Measurements from ENCODE around the gene ZNF273. TPM values are rescaled to one million over a fixed set of nuclear protein-coding genes. Genes with fewer than 3 reads are reported as not detected.

The ZNF273 gene
- total and polyA plus RNA-seq, 10 of the 15 experiments (the other 5 are each of a cell fraction or from before 2014, with no cell fraction given): 4.8 to 12.3 (median 7.8) TPM

DNA sequence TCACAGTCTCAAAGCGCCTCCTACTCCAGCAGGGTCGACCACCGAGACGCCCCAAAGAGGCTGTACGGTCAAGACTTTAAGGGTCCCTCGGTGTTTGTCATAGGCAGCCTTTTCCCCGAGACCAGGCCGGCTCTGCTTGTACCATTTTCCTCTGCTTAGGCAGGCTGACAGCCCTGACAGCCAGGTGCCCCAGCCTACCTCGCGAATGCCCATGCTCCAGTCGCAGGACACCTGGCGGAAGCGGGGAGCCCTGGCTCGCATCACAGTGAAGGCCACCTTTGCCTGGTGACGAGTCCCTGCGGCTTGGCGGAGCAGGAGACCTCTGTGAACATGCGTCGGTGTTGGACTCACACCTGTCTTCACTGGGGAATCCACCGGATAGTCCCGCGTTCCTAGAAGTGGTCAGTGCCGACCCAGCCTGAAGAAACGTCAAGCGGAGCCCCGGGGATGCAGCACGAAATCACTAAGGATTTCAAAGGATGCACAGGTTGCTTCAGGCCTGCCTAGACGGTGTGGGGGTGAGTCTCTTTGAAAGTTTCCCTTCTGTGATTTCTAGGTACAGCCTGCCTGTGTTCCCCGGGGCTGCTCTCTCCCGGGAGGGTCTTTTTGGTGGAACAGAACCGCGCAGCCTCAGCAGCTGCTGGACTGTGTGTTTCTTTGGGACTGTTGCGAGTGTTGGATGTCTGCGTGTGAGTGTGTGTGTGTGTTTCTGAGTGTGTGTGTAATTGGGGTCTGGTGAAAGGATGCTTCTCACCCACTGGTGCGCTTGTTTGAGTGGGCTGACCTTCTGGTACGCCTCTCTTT, 30.5 kb upstream of the ZNF273 start:
- H3K9ac ChIP-seq (ENCODE audit: control insufficient read depth, insufficient read depth, low read length): no peak overlapping the region
- no peak overlapping the region for H2AFZ ChIP-seq (ENCODE audit: control insufficient read depth, low read depth, low read length)
- TF ChIP-seq, protein P1, sequence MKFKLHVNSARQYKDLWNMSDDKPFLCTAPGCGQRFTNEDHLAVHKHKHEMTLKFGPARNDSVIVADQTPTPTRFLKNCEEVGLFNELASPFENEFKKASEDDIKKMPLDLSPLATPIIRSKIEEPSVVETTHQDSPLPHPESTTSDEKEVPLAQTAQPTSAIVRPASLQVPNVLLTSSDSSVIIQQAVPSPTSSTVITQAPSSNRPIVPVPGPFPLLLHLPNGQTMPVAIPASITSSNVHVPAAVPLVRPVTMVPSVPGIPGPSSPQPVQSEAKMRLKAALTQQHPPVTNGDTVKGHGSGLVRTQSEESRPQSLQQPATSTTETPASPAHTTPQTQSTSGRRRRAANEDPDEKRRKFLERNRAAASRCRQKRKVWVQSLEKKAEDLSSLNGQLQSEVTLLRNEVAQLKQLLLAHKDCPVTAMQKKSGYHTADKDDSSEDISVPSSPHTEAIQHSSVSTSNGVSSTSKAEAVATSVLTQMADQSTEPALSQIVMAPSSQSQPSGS (IDR thresholded peaks at IDR 0.05; ENCODE audit: low read length): no peak
- TF ChIP-seq STAT1 (conservative IDR thresholded peaks at IDR 0.05) (no peak), BHLHE40 (IDR thresholded peaks at IDR 0.05; ENCODE audit: borderline replicate concordance in 1 of 2, low read depth in 2 of 2, low read length in 1 of 2) (no peak), MTA3 (IDR thresholded peaks at IDR 0.05; ENCODE audit: borderline replicate concordance, low read length) (no peak)
- 61% methylated on average over 36 of the region's 36 CpGs for WGBS (ENCODE audit: insufficient coverage, insufficient replicate concordance, low lambda C conversion rate, missing lambda C conversion rate)
- H3K27ac ChIP-seq (ENCODE audit: control insufficient read depth, insufficient read depth): no peak overlapping the region
- no peak overlapping the region for H3K4me3 ChIP-seq
- no peaks in the 10 kb centered on the region for H4K20me1 ChIP-seq (ENCODE audit: control insufficient read depth, insufficient read depth)
- SMC1A ChIA-PET (ENCODE audit: uncharacterized antibody, unreplicated experiment): no interaction called here
- H3K79me2 ChIP-seq (ENCODE audit: control insufficient read depth, insufficient read depth, low read length): no peaks in the 10 kb centered on the region
- CTCF ChIA-PET: no interaction called here
- no peak for ATAC-seq
- in situ Hi-C loops (cut with MboI) (no loop called here), intact Hi-C loops (cut with micrococcal nuclease; ENCODE audit: unreplicated experiment) (no loop called here)
- H3K9me3 ChIP-seq (replicated peaks; ENCODE audit: control insufficient read depth, insufficient read depth, low read length): peaks cover 2% of the 10 kb centered on the region; the same call in 2 of the 3 replicates
- no peak for DNase-seq (ENCODE audit: low read depth, low spot score)
- H3K27me3 ChIP-seq (replicated peaks in 1 of 2; ENCODE audit: control insufficient read depth in 2 of 2, insufficient read depth in 2 of 2, low read length in 1 of 2): no peaks in the 10 kb centered on the region
- no TSS peak for BruUV-seq (replicated peaks)
- RAD21 ChIA-PET (ENCODE audit: unreplicated experiment): no interaction called here
- no peaks in the 10 kb centered on the region for H3K36me3 ChIP-seq (ENCODE audit: control insufficient read depth in 2 of 2, insufficient read depth in 2 of 2, low read length in 1 of 2)
- no peaks in the 10 kb centered on the region for H3K4me1 ChIP-seq (ENCODE audit: control insufficient read depth, insufficient read depth, low read length)
- no peak for FAIRE-seq
- H3K4me2 ChIP-seq (ENCODE audit: control insufficient read depth, insufficient read depth): no peak overlapping the region
- POLR2A ChIA-PET: no interaction called here

DNA sequence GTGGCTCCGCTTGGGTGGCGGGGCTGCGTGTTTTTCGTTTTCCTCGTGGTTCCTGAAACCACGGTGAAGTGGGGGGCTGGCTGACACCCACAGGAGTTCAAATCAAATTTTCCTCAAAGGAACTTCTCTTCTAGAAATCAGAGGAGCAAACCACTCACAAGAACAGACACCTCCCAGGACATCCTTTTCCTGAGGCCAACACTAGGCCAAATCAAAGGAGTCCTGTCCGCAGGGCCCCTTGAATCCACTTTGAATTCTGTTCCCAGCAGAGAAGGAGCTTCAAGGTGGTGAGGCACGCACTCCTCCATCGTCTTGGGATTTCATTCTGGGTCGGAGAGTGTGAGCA, 29.9 kb upstream of the ZNF273 start:
- ChIA-PET SMC1A (ENCODE audit: uncharacterized antibody, unreplicated experiment) (no interaction called here), CTCF (no interaction called here), RAD21 (ENCODE audit: unreplicated experiment) (no interaction called here), POLR2A (no interaction called here)
- no TSS peak for BruUV-seq (replicated peaks)
- FAIRE-seq (no peak), DNase-seq (ENCODE audit: low read depth, low spot score) (no peak), ATAC-seq (no peak)
- Histone ChIP-seq H3K9ac (ENCODE audit: control insufficient read depth, insufficient read depth, low read length) (no peak overlapping the region), H3K36me3 (ENCODE audit: control insufficient read depth in 2 of 2, insufficient read depth in 2 of 2, low read length in 1 of 2) (no peaks in the 10 kb centered on the region), H3K27ac (ENCODE audit: control insufficient read depth, insufficient read depth) (no peak overlapping the region), H4K20me1 (ENCODE audit: control insufficient read depth, insufficient read depth) (no peaks in the 10 kb centered on the region), H3K4me2 (ENCODE audit: control insufficient read depth, insufficient read depth) (no peak overlapping the region), H3K79me2 (ENCODE audit: control insufficient read depth, insufficient read depth, low read length) (no peaks in the 10 kb centered on the region), H3K9me3 (replicated peaks; ENCODE audit: control insufficient read depth, insufficient read depth, low read length) (peaks cover 2% of the 10 kb centered on the region; the same call in 2 of the 3 replicates), H2AFZ (ENCODE audit: control insufficient read depth, low read depth, low read length) (no peak overlapping the region), H3K4me1 (ENCODE audit: control insufficient read depth, insufficient read depth, low read length) (no peaks in the 10 kb centered on the region), H3K27me3 (replicated peaks in 1 of 2; ENCODE audit: control insufficient read depth in 2 of 2, insufficient read depth in 2 of 2, low read length in 1 of 2) (no peaks in the 10 kb centered on the region), H3K4me3 (no peak overlapping the region)
- 62% methylated on average over 9 of the region's 10 CpGs for WGBS (ENCODE audit: insufficient coverage, insufficient replicate concordance, low lambda C conversion rate, missing lambda C conversion rate)
- in situ Hi-C loops (cut with MboI): no loop called here
- no peak for TF ChIP-seq SMC3 (IDR thresholded peaks at IDR 0.05; ENCODE audit: borderline replicate concordance, low read length)
- TF ChIP-seq BACH1 (IDR thresholded peaks at IDR 0.05; ENCODE audit: borderline replicate concordance): no peak
- TF ChIP-seq NRF1 (conservative IDR thresholded peaks at IDR 0.05; ENCODE audit: low read depth, low read length): no peak
- TF ChIP-seq, protein P2, sequence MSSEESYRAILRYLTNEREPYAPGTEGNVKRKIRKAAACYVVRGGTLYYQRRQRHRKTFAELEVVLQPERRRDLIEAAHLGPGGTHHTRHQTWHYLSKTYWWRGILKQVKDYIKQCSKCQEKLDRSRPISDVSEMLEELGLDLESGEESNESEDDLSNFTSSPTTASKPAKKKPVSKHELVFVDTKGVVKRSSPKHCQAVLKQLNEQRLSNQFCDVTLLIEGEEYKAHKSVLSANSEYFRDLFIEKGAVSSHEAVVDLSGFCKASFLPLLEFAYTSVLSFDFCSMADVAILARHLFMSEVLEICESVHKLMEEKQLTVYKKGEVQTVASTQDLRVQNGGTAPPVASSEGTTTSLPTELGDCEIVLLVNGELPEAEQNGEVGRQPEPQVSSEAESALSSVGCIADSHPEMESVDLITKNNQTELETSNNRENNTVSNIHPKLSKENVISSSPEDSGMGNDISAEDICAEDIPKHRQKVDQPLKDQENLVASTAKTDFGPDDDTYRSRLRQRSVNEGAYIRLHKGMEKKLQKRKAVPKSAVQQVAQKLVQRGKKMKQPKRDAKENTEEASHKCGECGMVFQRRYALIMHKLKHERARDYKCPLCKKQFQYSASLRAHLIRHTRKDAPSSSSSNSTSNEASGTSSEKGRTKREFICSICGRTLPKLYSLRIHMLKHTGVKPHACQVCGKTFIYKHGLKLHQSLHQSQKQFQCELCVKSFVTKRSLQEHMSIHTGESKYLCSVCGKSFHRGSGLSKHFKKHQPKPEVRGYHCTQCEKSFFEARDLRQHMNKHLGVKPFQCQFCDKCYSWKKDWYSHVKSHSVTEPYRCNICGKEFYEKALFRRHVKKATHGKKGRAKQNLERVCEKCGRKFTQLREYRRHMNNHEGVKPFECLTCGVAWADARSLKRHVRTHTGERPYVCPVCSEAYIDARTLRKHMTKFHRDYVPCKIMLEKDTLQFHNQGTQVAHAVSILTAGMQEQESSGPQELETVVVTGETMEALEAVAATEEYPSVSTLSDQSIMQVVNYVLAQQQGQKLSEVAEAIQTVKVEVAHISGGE (CRISPR knock-in tag; IDR thresholded peaks at IDR 0.05): no peak
- TF ChIP-seq FOS (IDR thresholded peaks at IDR 0.05; ENCODE audit: borderline replicate concordance, extremely low read depth, insufficient read length): no peak
- intact Hi-C loops (cut with micrococcal nuclease; ENCODE audit: unreplicated experiment): no loop called here
